Neural progenitor cell (in vitro differentiated cells): ENCODE data around the gene ZMYND8. TPM values are rescaled to one million over a fixed set of nuclear protein-coding genes. Genes with fewer than 3 reads are reported as not detected.
"Not testable (repeated sequence)": the region's sequence is repeated elsewhere in the genome, so short reads cannot be mapped to it uniquely, and the experiment has no call there.

Source experiments
- DNase-seq: peaks from one replicate; pipeline ENCODE4 v3.0.0-alpha.2; 2016; ENCODE audit warnings: low spot score
- H2AFZ ChIP-seq: fragments of 200-600 bp; sonication (generic); replicated peaks from 2 replicates; pipeline ENCODE4 v1.6.1; 2016; ENCODE audit warnings: antibody characterized with exemption
- H3F3A ChIP-seq: fragments of 200-600 bp; sonication (generic); 2 replicates; pipeline ENCODE4 v1.6.1; 2016; ENCODE audit warnings: antibody characterized with exemption, low read depth
- H3K27ac ChIP-seq: fragments of 200-600 bp; sonication (generic); 2 replicates; pipeline ENCODE4 v1.5.1; 2016; ENCODE audit warnings: mild to moderate bottlenecking
- H3K27me3 ChIP-seq: fragments of 200-600 bp; sonication (generic); 2 replicates; pipeline ENCODE4 v1.6.1; 2016; ENCODE audit warnings: mild to moderate bottlenecking, moderate library complexity
- H3K36me3 ChIP-seq: fragments of 200-600 bp; sonication (generic); 2 replicates; pipeline ENCODE4 v1.5.1; 2016
- H3K4me1 ChIP-seq: fragments of 200-600 bp; sonication (generic); 2 replicates; pipeline ENCODE4 v1.6.1; 2016; ENCODE audit warnings: mixed run types
- H3K4me2 ChIP-seq: fragments of 200-600 bp; sonication (generic); 2 replicates; pipeline ENCODE4 v1.6.1; 2016
- H3K4me3 ChIP-seq: fragments of 200-600 bp; sonication (generic); 2 replicates; pipeline ENCODE4 v1.5.1; 2016
- H3K79me2 ChIP-seq: fragments of 200-600 bp; sonication (generic); 2 replicates; pipeline ENCODE4 v1.6.1; 2016; ENCODE audit warnings: low read depth
- H3K9ac ChIP-seq: fragments of 200-600 bp; sonication (generic); 2 replicates; pipeline ENCODE4 v1.6.1; 2016
- H3K9me3 ChIP-seq: fragments of 200-600 bp; sonication (generic); 2 replicates; pipeline ENCODE4 v1.5.1; 2016; ENCODE audit warnings: low read depth
- H4K20me1 ChIP-seq: fragments of 200-600 bp; sonication (generic); 2 replicates; pipeline ENCODE4 v1.6.1; 2016; ENCODE audit warnings: low read depth
- H3K27ac Mint-ChIP-seq: 3 replicates; pipeline ENCODE4 v1.8.0; 2021; ENCODE audit warnings: mixed read lengths
- H3K27me3 Mint-ChIP-seq: 2 replicates; pipeline ENCODE4 v1.8.0; 2022; ENCODE audit warnings: low read depth, mild to moderate bottlenecking, inconsistent platforms, moderate library complexity, mixed read lengths; ENCODE audit not compliant: insufficient read depth
- H3K36me3 Mint-ChIP-seq: 3 replicates; pipeline ENCODE4 v1.8.0; 2021; ENCODE audit warnings: mixed read lengths
- H3K4me1 Mint-ChIP-seq: 3 replicates; pipeline ENCODE4 v1.8.0; 2021; ENCODE audit warnings: mixed read lengths
- H3K4me3 Mint-ChIP-seq: 3 replicates; pipeline ENCODE4 v1.8.0; 2021; ENCODE audit warnings: mild to moderate bottlenecking, moderate library complexity, mixed read lengths
- H3K9me3 Mint-ChIP-seq: 3 replicates; pipeline ENCODE4 v1.8.0; 2020; ENCODE audit warnings: mixed read lengths
- CTCF ChIP-seq: fragments of 200-600 bp; sonication (generic); IDR thresholded peaks from 2 replicates; pipeline ENCODE4 v1.5.1; 2017; ENCODE audit warnings: antibody characterized with exemption, mild to moderate bottlenecking
- EZH2 ChIP-seq: fragments of 200-600 bp; sonication (generic); IDR thresholded peaks from 2 replicates; pipeline ENCODE4 v1.6.1; 2017; ENCODE audit warnings: antibody characterized with exemption, mild to moderate bottlenecking, moderate library complexity
- EZH2phosphoT487 ChIP-seq: fragments of 200-600 bp; sonication (generic); IDR thresholded peaks from 2 replicates; pipeline ENCODE4 v1.6.1; 2017; ENCODE audit warnings: antibody characterized with exemption
- total RNA-seq: library from RNA; depleted of rRNA; stranded (reverse); fragments of >200 nt; gene quantifications from 2 replicates; pipeline ENCODE4 v1.2.3, GENCODE V29; 2015; ENCODE audit warnings: low replicate concordance

The ZMYND8 gene
- total RNA-seq, 1 donor from 2014 or later = 59.4 TPM

- no peak overlapping the region for H2AFZ ChIP-seq
- H3F3A ChIP-seq = no peaks in the 10 kb centered on the region
- peaks cover 7% of the 10 kb centered on the region for H3K36me3 ChIP-seq
- Mint-ChIP-seq H3K27ac (no peak overlapping the region), H3K4me1 (no peaks in the 10 kb centered on the region), H3K4me3 (no peak overlapping the region), H3K9me3 (no peaks in the 10 kb centered on the region), H3K27me3 (peaks cover 2% of the 10 kb centered on the region), H3K36me3 (peaks cover 40% of the 10 kb centered on the region)
- TF ChIP-seq CTCF (no peak), EZH2 (no peak), EZH2phosphoT487 (no peak)
- peaks cover 22% of the 10 kb centered on the region for H4K20me1 ChIP-seq
- no peak overlapping the region for H3K9ac ChIP-seq
- no peaks in the 10 kb centered on the region for H3K27me3 ChIP-seq
- no peaks in the 10 kb centered on the region for H3K9me3 ChIP-seq
- H3K27ac ChIP-seq = no peak overlapping the region
- no peak overlapping the region for H3K4me2 ChIP-seq
- DNase-seq = no peak
- H3K4me1 ChIP-seq = no peaks in the 10 kb centered on the region
- H3K79me2 ChIP-seq = peaks cover 73% of the 10 kb centered on the region
- no peak overlapping the region for H3K4me3 ChIP-seq
Measured at GRCh38 chr20:47248448-47248966, 108.0 kb downstream of the ZMYND8 start.

DNA sequence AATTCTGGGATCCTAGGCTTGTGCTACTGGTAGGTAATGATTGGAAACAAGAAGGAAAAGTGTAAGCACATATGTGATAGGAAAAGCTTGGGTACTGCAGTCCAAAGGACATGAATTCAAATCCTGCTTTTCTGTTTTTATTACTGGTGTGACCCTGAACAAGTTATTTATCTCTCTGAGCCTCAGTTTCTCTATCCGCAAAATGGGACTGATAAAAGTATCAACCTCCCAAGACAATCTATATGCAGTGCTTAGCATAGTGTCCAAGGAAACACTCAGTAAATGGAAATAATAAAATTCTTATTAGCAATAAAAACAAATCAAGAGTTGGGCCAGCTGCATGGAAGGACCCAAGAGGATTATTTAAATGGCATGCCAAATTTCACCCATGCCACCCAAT lies 108.5 kb downstream of the ZMYND8 start:
- Mint-ChIP-seq H3K4me1 (no peaks in the 10 kb centered on the region), H3K27ac (no peak overlapping the region), H3K27me3 (peaks cover 2% of the 10 kb centered on the region), H3K4me3 (no peak overlapping the region), H3K36me3 (peaks cover 41% of the 10 kb centered on the region), H3K9me3 (no peaks in the 10 kb centered on the region)
- H3K27ac ChIP-seq = no peak overlapping the region
- H3K36me3 ChIP-seq = peaks cover 7% of the 10 kb centered on the region
- peaks cover 73% of the 10 kb centered on the region for H3K79me2 ChIP-seq
- H2AFZ ChIP-seq = no peak overlapping the region
- no peaks in the 10 kb centered on the region for H3K9me3 ChIP-seq
- no peaks in the 10 kb centered on the region for H3F3A ChIP-seq
- H3K4me3 ChIP-seq = no peak overlapping the region
- DNase-seq = no peak
- TF ChIP-seq EZH2phosphoT487 (no peak), EZH2 (no peak), CTCF (no peak)
- H4K20me1 ChIP-seq = peaks cover 22% of the 10 kb centered on the region
- no peaks in the 10 kb centered on the region for H3K4me1 ChIP-seq
- H3K27me3 ChIP-seq = no peaks in the 10 kb centered on the region
- no peak overlapping the region for H3K4me2 ChIP-seq
- H3K9ac ChIP-seq = no peak overlapping the region

- Mint-ChIP-seq H3K9me3 (no peaks in the 10 kb centered on the region), H3K4me3 (no peak overlapping the region), H3K36me3 (peaks cover 45% of the 10 kb centered on the region), H3K27ac (no peak overlapping the region), H3K4me1 (no peaks in the 10 kb centered on the region), H3K27me3 (peaks cover 2% of the 10 kb centered on the region)
- H3F3A ChIP-seq = no peaks in the 10 kb centered on the region
- no peak overlapping the region for H3K4me3 ChIP-seq
- H3K9ac ChIP-seq = no peak overlapping the region
- H3K4me2 ChIP-seq = no peak overlapping the region
- no peak overlapping the region for H3K27ac ChIP-seq
- no peak overlapping the region for H2AFZ ChIP-seq
- no peak for DNase-seq
- peaks cover 19% of the 10 kb centered on the region for H4K20me1 ChIP-seq
- TF ChIP-seq EZH2phosphoT487 (no peak), EZH2 (no peak), CTCF (no peak)
- no peaks in the 10 kb centered on the region for H3K9me3 ChIP-seq
- H3K27me3 ChIP-seq = no peaks in the 10 kb centered on the region
- peaks cover 74% of the 10 kb centered on the region for H3K79me2 ChIP-seq
- peaks cover 7% of the 10 kb centered on the region for H3K36me3 ChIP-seq
- H3K4me1 ChIP-seq = no peaks in the 10 kb centered on the region
Measured at GRCh38 chr20:47246061-47246777, 110.3 kb downstream of the ZMYND8 start.

DNA sequence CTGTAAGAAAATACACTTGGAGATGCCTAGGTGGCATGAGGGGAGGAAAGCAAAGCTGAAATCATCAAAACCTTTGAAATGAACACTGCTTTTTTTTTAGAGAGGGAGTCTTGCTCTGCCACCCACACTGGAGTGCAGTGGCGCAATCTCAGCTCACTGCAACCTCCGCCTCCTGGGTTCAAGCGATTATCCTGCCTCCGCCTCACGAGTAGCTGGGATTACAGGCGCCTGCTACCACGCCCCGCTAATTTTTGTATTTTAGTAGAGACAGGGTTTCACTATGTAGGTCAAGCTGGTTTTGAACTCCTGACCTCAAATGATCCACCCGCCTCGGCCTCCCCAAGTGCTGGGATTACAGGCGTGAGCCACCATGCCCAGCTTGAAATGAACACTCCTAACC lies 111.3 kb downstream of the ZMYND8 start:
- not testable (repeated sequence) for H3K36me3 ChIP-seq, H3K9me3 Mint-ChIP-seq
- H3K36me3 Mint-ChIP-seq = peaks cover 40% of the 10 kb centered on the region

More for the DNA sequence above, 111.3 kb downstream of the ZMYND8 start:
- not testable (repeated sequence) for H3K9me3 ChIP-seq, H3K4me3 ChIP-seq, H3K9ac ChIP-seq, H3K4me2 ChIP-seq, H3K27me3 Mint-ChIP-seq, H3K4me1 ChIP-seq, H2AFZ ChIP-seq, H3K4me1 Mint-ChIP-seq, H3K27me3 ChIP-seq, H3K27ac Mint-ChIP-seq, H3F3A ChIP-seq, H3K4me3 Mint-ChIP-seq, DNase-seq
- peaks cover 19% of the 10 kb centered on the region for H4K20me1 ChIP-seq
- peak overlapping the region; percentile 11 for H3K27ac ChIP-seq
- H3K79me2 ChIP-seq = peaks cover 76% of the 10 kb centered on the region
